ENCODE data around the gene CFAP90.

Gene CFAP90

DNA sequence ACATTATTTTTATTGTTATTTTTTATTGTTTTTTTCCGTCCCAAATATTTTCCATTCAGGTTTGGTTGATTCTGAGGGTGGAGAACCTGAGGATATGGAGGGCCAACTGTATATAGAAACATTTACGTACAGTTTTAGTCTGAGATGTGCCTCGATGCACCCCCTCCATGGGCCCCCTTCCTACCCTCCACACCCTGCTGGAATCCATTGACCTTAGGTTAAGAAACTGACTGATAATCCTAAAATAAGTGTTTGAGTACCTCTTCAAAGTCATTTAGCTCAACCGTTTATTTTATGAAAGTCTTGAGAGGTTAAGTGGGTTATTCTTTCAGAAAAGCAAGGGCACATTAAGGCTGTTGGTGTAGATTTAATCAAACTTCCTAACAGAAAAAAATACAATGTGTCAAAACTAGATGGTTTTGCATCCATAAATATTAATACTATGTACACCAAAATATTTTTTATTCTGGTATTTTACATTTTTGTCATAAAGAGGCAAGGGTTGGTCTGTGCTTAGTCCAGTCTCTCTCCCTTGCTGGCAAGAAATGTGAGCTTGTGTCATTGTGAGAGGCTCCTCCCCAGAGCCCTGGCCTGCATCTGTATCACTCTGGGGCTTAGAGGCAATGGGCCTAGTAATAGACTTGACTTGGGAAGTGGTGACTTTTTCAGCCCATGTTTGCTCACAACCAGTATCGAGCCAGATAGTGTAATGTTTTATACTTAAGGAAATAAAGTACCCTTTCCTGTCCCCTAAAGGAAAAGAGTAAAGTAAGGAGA is 33.7 kb upstream of the CFAP90 start:
- ChIA-PET CTCF (interaction anchor here (5.9 kb wide), 1 partner anchor 11 kb away, joined by 98 read pairs; the partner anchor contains the start of genes FASTKD3 and MTRR), POLR2A (no interaction called here)
- TF ChIP-seq, protein P1, sequence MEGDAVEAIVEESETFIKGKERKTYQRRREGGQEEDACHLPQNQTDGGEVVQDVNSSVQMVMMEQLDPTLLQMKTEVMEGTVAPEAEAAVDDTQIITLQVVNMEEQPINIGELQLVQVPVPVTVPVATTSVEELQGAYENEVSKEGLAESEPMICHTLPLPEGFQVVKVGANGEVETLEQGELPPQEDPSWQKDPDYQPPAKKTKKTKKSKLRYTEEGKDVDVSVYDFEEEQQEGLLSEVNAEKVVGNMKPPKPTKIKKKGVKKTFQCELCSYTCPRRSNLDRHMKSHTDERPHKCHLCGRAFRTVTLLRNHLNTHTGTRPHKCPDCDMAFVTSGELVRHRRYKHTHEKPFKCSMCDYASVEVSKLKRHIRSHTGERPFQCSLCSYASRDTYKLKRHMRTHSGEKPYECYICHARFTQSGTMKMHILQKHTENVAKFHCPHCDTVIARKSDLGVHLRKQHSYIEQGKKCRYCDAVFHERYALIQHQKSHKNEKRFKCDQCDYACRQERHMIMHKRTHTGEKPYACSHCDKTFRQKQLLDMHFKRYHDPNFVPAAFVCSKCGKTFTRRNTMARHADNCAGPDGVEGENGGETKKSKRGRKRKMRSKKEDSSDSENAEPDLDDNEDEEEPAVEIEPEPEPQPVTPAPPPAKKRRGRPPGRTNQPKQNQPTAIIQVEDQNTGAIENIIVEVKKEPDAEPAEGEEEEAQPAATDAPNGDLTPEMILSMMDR (IDR thresholded peaks at IDR 0.05; ENCODE audit: insufficient read depth, low read length, missing control alignments) = no peak
- no peak overlapping the region for H3K4me3 ChIP-seq (ENCODE audit: low read depth, low read length)
- DNase-seq (ENCODE audit: low read depth, low spot score) = no peak

DNA sequence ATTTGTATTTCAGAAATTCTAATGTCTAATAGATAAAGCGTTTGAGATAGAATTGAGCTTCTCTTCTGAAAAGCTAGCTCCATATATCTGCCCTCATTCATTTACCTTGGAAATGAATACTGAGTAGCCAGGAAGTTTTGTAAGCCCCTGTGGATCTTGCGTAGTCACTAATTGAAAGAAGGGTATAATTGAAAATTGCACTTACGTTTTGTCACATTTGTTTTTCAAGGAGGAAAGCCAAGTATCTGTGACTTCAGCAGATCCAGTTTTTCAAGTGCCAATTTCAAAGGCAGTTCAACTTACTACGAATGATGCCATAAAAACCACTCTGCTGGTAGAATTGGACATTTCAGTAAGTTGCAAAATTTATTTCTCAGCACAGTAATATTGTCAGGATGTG is 32.0 kb upstream of the CFAP90 start:
- TF ChIP-seq, protein P1 (IDR thresholded peaks at IDR 0.05; ENCODE audit: insufficient read depth, low read length, missing control alignments) = no peak
- DNase-seq (ENCODE audit: low read depth, low spot score) = no peak
- ChIA-PET POLR2A (no interaction called here), CTCF (interaction anchor here (0.9 kb wide), 1 partner anchor 14 kb away, joined by 3 read pairs; no protein-coding TSS in a partner anchor)
- no peak overlapping the region for H3K4me3 ChIP-seq (ENCODE audit: low read depth, low read length)

DNA sequence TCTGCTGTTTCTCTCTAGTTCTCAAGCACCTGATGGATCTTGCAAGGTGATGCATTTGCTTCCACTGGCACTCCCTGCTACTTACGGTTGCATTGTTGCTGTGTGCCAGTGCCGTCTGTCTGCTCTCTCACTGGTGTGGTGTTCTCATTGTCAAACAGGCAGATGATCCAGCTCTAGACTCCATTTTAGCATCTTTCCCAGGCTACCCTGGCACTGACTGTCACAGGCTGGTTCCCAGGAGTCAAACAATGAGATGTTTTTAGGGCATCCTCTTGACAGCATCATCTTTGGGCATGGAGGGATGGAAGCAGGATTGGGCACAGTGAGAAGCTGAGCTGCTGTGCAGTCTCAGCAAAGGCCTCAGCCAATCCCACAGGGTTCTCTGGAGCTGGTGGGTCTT is 30.9 kb upstream of the CFAP90 start:
- TF ChIP-seq, protein P1 (IDR thresholded peaks at IDR 0.05; ENCODE audit: insufficient read depth, low read length, missing control alignments) = no peak
- H3K4me3 ChIP-seq (ENCODE audit: low read depth, low read length) = no peak overlapping the region
- DNase-seq (ENCODE audit: low read depth, low spot score) = no peak
- POLR2A ChIA-PET = no interaction called here
- CTCF ChIA-PET = no interaction called here

DNA sequence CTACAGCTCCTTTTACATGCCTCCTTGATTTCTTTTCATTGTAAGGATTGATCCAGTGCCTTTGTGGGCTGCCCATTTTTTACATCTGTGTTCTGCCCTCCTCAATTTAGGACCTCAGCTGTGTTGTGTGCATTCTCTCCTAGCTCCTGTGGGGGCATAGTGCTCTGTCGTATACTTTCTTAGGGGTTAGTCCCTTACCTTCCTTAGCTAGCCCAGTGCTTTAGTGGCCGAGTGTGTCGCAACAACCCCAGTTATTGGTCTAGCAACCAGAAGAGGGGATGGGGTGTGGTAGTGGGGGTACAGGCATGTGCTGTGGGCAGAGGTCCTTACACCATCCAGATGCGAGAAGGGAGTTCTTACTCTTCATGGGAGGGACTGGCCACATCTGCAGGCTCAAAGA is 30.2 kb upstream of the CFAP90 start:
- no peak overlapping the region for H3K4me3 ChIP-seq (ENCODE audit: low read depth, low read length)
- POLR2A ChIA-PET = no interaction called here
- CTCF ChIA-PET = no interaction called here
- TF ChIP-seq, protein P1 (IDR thresholded peaks at IDR 0.05; ENCODE audit: insufficient read depth, low read length, missing control alignments) = no peak
- no peak for DNase-seq (ENCODE audit: low read depth, low spot score)

DNA sequence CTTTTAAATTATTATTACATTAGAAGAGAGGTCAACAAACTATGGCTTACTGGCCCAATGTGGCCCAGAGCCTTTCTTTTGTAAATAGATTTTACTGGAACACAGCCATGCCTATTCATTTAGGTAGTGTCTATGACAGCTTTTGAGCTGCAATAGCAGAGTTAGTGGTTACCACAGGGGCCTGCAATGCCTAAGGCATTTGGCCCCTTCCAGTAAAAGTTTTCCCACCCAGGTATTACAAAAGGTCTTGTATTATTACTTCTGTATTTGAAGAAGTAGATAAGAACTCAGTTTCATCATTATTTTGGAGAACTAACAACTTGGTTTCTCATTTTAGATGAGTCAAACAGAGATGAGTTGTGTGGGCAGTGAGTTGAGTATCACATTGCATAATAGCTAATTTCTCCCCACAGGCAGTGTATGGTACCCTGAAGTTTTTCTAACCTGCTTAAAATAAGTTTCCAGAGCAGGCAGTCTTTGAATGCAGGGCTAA is 27.5 kb upstream of the CFAP90 start:
- CTCF ChIA-PET = interaction anchor here (0.7 to 1.4 kb wide), 4 partner anchors 9 to 51 kb away, joined by 3 read pairs; no protein-coding TSS in a partner anchor
- POLR2A ChIA-PET = no interaction called here
- DNase-seq (ENCODE audit: low read depth, low spot score) = no peak
- TF ChIP-seq, protein P1 (IDR thresholded peaks at IDR 0.05; ENCODE audit: insufficient read depth, low read length, missing control alignments) = no peak
- no peak overlapping the region for H3K4me3 ChIP-seq (ENCODE audit: low read depth, low read length)

DNA sequence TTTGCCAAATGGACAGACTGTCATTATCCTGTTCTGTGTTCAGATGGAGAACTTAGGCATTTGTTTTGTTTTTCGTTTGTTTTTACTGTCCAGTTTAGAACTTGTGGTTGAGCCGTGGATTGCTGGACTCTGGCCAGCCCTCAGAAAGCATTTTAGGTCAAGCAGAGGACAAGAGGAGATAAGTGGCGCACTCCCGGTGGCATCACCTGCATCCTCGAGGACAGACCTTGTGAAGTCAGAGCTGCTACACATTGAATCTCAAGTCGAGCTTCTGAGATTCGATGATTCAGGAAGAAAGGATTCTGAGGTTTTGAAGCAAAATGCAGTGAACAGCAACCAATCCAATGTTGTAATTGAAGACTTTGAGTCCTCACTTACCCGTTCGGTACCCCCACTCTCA is 26.9 kb upstream of the CFAP90 start:
- H3K4me3 ChIP-seq (ENCODE audit: low read depth, low read length) = no peak overlapping the region
- no peak for DNase-seq (ENCODE audit: low read depth, low spot score)
- ChIA-PET POLR2A (no interaction called here), CTCF (interaction anchor here (0.7 to 9.7 kb wide), 3 partner anchors 9 to 617 kb away, joined by 3 to 98 read pairs (median 3); no protein-coding TSS in a partner anchor)
- TF ChIP-seq, protein P1 (IDR thresholded peaks at IDR 0.05; ENCODE audit: insufficient read depth, low read length, missing control alignments) = no peak

All from AG04449 (cell line).